CD4-positive, alpha-beta T cell (primary cell): Measurements from ENCODE around the gene KLK8. TPM values are rescaled to one million over a fixed set of nuclear protein-coding genes. Genes with fewer than 3 reads are reported as not detected.
"Not testable (repeated sequence)": the region's sequence is repeated elsewhere in the genome, so short reads cannot be mapped to it uniquely, and the experiment has no call there.

Source experiments
- ATAC-seq: fragments of 200-7000 bp; cut with Tn5 transposase; one replicate; pipeline ENCODE4 v1.10.0; 2022; ENCODE audit warnings: mild to moderate bottlenecking; ENCODE audit not compliant: poor library complexity
- CTCF ChIA-PET: fragments of 350-600 bp; sonication (Branson Sonifier 250); formaldehyde crosslinking; loops from one replicate; lab custom pipeline; 2021; ENCODE audit warnings: antibody characterized with exemption, inconsistent platforms; lab: Charles Lee
- POLR2A ChIA-PET: fragments of 350-600 bp; sonication (Branson Sonifier 250); formaldehyde crosslinking; loops from one replicate; lab custom pipeline; 2021; ENCODE audit warnings: antibody characterized with exemption, inconsistent platforms; lab: Charles Lee
- DNase-seq, 14 experiments: peaks; one replicate each; pipeline ENCODE4 v3.0.0-alpha.2; 2013 to 2020; ENCODE audit warnings: mixed read lengths in 2 of 14
- H3K27ac ChIP-seq, 2 donors: one replicate each; pipeline versions ENCODE4 v1.5.1 to v1.7.0; 2013; ENCODE audit warnings: low read length in 2 of 2, low read depth in 1 of 2, mild to moderate bottlenecking in 1 of 2
- H3K27me3 ChIP-seq, 2 experiments: 1 replicate in 1 of 2; 2 replicates in 1 of 2; pipeline versions ENCODE4 v1.6.1 to v1.7.0; 2013; ENCODE audit warnings: low read length in 2 of 2, control low read depth in 1 of 2, mild to moderate bottlenecking in 1 of 2, moderate library complexity in 1 of 2; ENCODE audit not compliant: insufficient read depth in 2 of 2, control insufficient read depth in 1 of 2
- H3K36me3 ChIP-seq: one replicate; pipeline ENCODE4 v1.6.1; 2013; ENCODE audit warnings: low read length, control low read depth; ENCODE audit not compliant: insufficient read depth
- H3K4me1 ChIP-seq: one replicate; pipeline ENCODE4 v1.6.1; 2013; ENCODE audit warnings: low read length, control low read depth; ENCODE audit not compliant: insufficient read depth
- H3K4me3 ChIP-seq: one replicate; pipeline ENCODE4 v1.5.1; 2013; ENCODE audit warnings: mild to moderate bottlenecking, low read length, moderate library complexity
- H3K9me3 ChIP-seq, 2 experiments: 1 replicate in 1 of 2; 2 replicates in 1 of 2; pipeline versions ENCODE4 v1.6.1 to v1.7.0; 2013; ENCODE audit warnings: low read length in 2 of 2, mild to moderate bottlenecking in 2 of 2, control low read depth in 1 of 2, moderate library complexity in 1 of 2; ENCODE audit not compliant: control insufficient read depth in 1 of 2, insufficient read depth in 1 of 2
- H3K27ac Mint-ChIP-seq: one replicate; pipeline ENCODE4 v1.8.0; 2020; ENCODE audit warnings: mixed read lengths
- H3K27me3 Mint-ChIP-seq: one replicate; pipeline ENCODE4 v1.8.0; 2021; ENCODE audit warnings: mixed read lengths
- H3K36me3 Mint-ChIP-seq: one replicate; pipeline ENCODE4 v1.8.0; 2021; ENCODE audit warnings: low read depth, mixed read lengths
- H3K4me1 Mint-ChIP-seq: one replicate; pipeline ENCODE4 v1.8.0; 2021; ENCODE audit warnings: low read depth, mixed read lengths
- H3K4me3 Mint-ChIP-seq: one replicate; pipeline ENCODE4 v1.8.0; 2020; ENCODE audit warnings: mild to moderate bottlenecking, mixed read lengths
- H3K9me3 Mint-ChIP-seq: one replicate; pipeline ENCODE4 v1.8.0; 2020; ENCODE audit warnings: mixed read lengths
- CTCF ChIP-seq: fragments of 200-600 bp; IDR thresholded peaks from one replicate; pipeline ENCODE4 v1.8.0; 2022; ENCODE audit warnings: antibody characterized with exemption, mild to moderate bottlenecking
- intact Hi-C, 2 experiments: fragments of 100-400 bp; cut with DNase I in 1 of 2; cut with micrococcal nuclease in 1 of 2; formaldehyde crosslinking; loops; one replicate each; pipeline versions ENCODE4 v1.15.1 to v1.9.0; 2023 to 2025; cut with DNase I, micrococcal nuclease
- total RNA-seq, 174 experiments: library from RNA in 2 of 174; stranded (reverse) in 2 of 174; gene quantifications; one replicate each; pipeline ENCODE4 v1.2.3 and lab custom pipeline; 2021 to 2026

KLK8 gene
- total RNA-seq, 2 experiments from 2014 or later = not detected

GRCh38 chr19:50975766-50976165, 25.6 kb downstream of the KLK8 start:
- H3K4me1 ChIP-seq = no peaks in the 10 kb centered on the region
- no peak overlapping the region for H3K4me3 ChIP-seq
- intact Hi-C loops = no loop called here
- H3K9me3 ChIP-seq = no peaks in the 10 kb centered on the region
- Mint-ChIP-seq H3K9me3 (no peaks in the 10 kb centered on the region), H3K27ac (no peak overlapping the region), H3K4me3 (no peak overlapping the region), H3K27me3 (peaks cover 73% of the 10 kb centered on the region), H3K36me3 (no peaks in the 10 kb centered on the region), H3K4me1 (no peaks in the 10 kb centered on the region)
- no peaks in the 10 kb centered on the region for H3K36me3 ChIP-seq
- ATAC-seq = no peak
- ChIA-PET POLR2A (no interaction called here), CTCF (no interaction called here)
- H3K27ac ChIP-seq = no peak overlapping the region
- no peak for TF ChIP-seq CTCF
- DNase-seq = no peak
- peaks cover 5 to 18% of the 10 kb centered on the region in 2 experiments for H3K27me3 ChIP-seq

- ATAC-seq = no peak
- H3K4me3 ChIP-seq = no peak overlapping the region
- ChIA-PET CTCF (no interaction called here), POLR2A (no interaction called here)
- H3K27ac ChIP-seq = no peak overlapping the region
- Mint-ChIP-seq H3K27ac (no peak overlapping the region), H3K27me3 (peaks cover 81% of the 10 kb centered on the region), H3K9me3 (no peaks in the 10 kb centered on the region), H3K4me1 (no peaks in the 10 kb centered on the region), H3K4me3 (no peak overlapping the region), H3K36me3 (no peaks in the 10 kb centered on the region)
- no peaks in the 10 kb centered on the region for H3K9me3 ChIP-seq
- intact Hi-C loops = no loop called here
- TF ChIP-seq CTCF = no peak
- no peak for DNase-seq
- H3K4me1 ChIP-seq = no peaks in the 10 kb centered on the region
- H3K27me3 ChIP-seq = peaks cover 5 to 13% of the 10 kb centered on the region in 2 experiments
- no peaks in the 10 kb centered on the region for H3K36me3 ChIP-seq
Observed at GRCh38 chr19:50974702-50975556, 26.5 kb downstream of the KLK8 start.

- no peak for TF ChIP-seq CTCF
- intact Hi-C loops = no loop called here
- CTCF ChIA-PET = no interaction called here
- H3K27me3 Mint-ChIP-seq = peaks cover 72% of the 10 kb centered on the region
- H3K36me3 ChIP-seq = no peaks in the 10 kb centered on the region
- POLR2A ChIA-PET = no interaction called here
- ATAC-seq = no peak
- H3K27ac ChIP-seq = no peak overlapping the region
- no peaks in the 10 kb centered on the region for H3K4me1 Mint-ChIP-seq
- no peaks in the 10 kb centered on the region for H3K9me3 Mint-ChIP-seq
- no peak overlapping the region for H3K27ac Mint-ChIP-seq
- no peaks in the 10 kb centered on the region for H3K36me3 Mint-ChIP-seq
- peaks cover 5 to 7% of the 10 kb centered on the region in 2 experiments for H3K27me3 ChIP-seq
- no peaks in the 10 kb centered on the region for H3K4me1 ChIP-seq
- peaks cover 0 to 11% of the 10 kb centered on the region in 2 experiments for H3K9me3 ChIP-seq
- H3K4me3 ChIP-seq = no peak overlapping the region
- H3K4me3 Mint-ChIP-seq = no peak overlapping the region
- DNase-seq = no peak
Observed at GRCh38 chr19:50972795-50973376, 28.5 kb downstream of the KLK8 start.

- H3K36me3 ChIP-seq, H3K4me1 ChIP-seq, H3K27ac Mint-ChIP-seq, H3K4me3 Mint-ChIP-seq, DNase-seq, ATAC-seq, H3K9me3 Mint-ChIP-seq, H3K27ac ChIP-seq, H3K27me3 ChIP-seq, H3K4me3 ChIP-seq, intact Hi-C loops, H3K4me1 Mint-ChIP-seq, CTCF ChIA-PET, POLR2A ChIA-PET, H3K36me3 Mint-ChIP-seq: not testable (repeated sequence)
- peaks cover 74% of the 10 kb centered on the region for H3K27me3 Mint-ChIP-seq
- peaks cover 0 to 11% of the 10 kb centered on the region in 2 experiments for H3K9me3 ChIP-seq
Observed at GRCh38 chr19:50969810-50970209, 31.6 kb downstream of the KLK8 start.
